ENCODE results near the gene GNG2.

Gene GNG2

DNA sequence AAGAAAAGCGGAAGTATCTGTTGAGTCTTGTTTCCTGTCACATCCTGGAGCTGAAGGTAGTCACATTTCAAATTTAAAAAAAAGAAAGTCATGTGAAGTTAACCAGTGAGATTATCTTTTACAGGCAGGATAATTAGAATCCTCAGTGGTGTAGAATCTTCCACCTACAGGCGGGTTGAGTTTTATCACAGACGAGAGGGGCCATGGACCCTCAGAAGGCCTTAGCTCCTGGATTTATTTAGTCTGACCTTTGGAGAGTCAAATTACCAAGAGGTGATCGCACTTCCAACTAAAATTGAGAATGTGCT is 13.0 kb upstream of the GNG2 start:
- Histone ChIP-seq H3K9ac (ENCODE audit: low read depth, low read length) (peak overlapping the region; percentile 56), H3K4me1 (ENCODE audit: insufficient read depth, low read length) (peaks cover 41% of the 10 kb centered on the region), H3K4me2 (ENCODE audit: insufficient read depth, low read length) (peak overlapping the region; percentile 96), H3K27me3 (ENCODE audit: insufficient read depth, low read length, poor library complexity) (no peaks in the 10 kb centered on the region), H3K4me3 (ENCODE audit: low read depth in 1 of 2, low read length in 2 of 2) (peak overlapping the region in 1 of 2 experiments; percentile 72; a peak in 2 of 4 replicates), H3K36me3 (ENCODE audit: insufficient read depth, low read length) (no peaks in the 10 kb centered on the region), H2AFZ (ENCODE audit: low read depth, low read length) (peak overlapping the region; percentile 89), H3K79me2 (ENCODE audit: insufficient read depth, low read length) (no peaks in the 10 kb centered on the region), H3K9me3 (ENCODE audit: insufficient read depth, low read length, severe bottlenecking) (no peaks in the 10 kb centered on the region), H4K20me1 (ENCODE audit: insufficient read depth, low read length) (no peaks in the 10 kb centered on the region), H3K27ac (ENCODE audit: low read length) (peak overlapping the region; percentile 86)
- DNase-seq, result no peak
- ATAC-seq (ENCODE audit: insufficient read depth, low read depth), result no peak
- TF ChIP-seq EZH2 (IDR thresholded peaks at IDR 0.05; ENCODE audit: borderline replicate concordance, low read depth, low read length, severe bottlenecking), result no peak
- TF ChIP-seq, protein P1, sequence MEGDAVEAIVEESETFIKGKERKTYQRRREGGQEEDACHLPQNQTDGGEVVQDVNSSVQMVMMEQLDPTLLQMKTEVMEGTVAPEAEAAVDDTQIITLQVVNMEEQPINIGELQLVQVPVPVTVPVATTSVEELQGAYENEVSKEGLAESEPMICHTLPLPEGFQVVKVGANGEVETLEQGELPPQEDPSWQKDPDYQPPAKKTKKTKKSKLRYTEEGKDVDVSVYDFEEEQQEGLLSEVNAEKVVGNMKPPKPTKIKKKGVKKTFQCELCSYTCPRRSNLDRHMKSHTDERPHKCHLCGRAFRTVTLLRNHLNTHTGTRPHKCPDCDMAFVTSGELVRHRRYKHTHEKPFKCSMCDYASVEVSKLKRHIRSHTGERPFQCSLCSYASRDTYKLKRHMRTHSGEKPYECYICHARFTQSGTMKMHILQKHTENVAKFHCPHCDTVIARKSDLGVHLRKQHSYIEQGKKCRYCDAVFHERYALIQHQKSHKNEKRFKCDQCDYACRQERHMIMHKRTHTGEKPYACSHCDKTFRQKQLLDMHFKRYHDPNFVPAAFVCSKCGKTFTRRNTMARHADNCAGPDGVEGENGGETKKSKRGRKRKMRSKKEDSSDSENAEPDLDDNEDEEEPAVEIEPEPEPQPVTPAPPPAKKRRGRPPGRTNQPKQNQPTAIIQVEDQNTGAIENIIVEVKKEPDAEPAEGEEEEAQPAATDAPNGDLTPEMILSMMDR (IDR thresholded peaks at IDR 0.05; ENCODE audit: borderline replicate concordance, extremely low read depth, low read length, poor library complexity, severe bottlenecking), result no peak

DNA sequence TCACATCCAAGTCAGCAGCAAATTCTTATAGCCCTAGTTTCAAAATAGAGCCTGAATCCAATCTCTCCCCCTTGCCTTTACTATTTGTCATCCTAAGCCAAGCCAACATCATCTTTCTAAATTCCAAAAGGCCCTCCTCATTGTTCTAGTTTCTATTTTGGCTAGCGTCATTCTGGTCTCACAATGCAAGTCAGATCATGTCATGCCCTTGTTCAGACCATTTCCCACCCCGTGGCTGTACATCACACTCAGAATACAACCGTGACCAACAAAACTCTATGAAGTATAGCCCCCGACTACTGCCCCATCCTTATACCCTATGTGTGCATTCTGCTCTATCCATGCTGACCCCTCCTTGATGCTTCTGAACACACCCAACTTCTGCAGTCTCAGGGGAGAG is 12.3 kb upstream of the GNG2 start:
- H3K27me3 ChIP-seq (ENCODE audit: insufficient read depth, low read length, poor library complexity), result no peaks in the 10 kb centered on the region
- no peaks in the 10 kb centered on the region for H3K79me2 ChIP-seq (ENCODE audit: insufficient read depth, low read length)
- H4K20me1 ChIP-seq (ENCODE audit: insufficient read depth, low read length), result no peaks in the 10 kb centered on the region
- H3K4me1 ChIP-seq (ENCODE audit: insufficient read depth, low read length), result peaks cover 41% of the 10 kb centered on the region
- H3K4me3 ChIP-seq (ENCODE audit: low read depth in 1 of 2, low read length in 2 of 2), result no peak overlapping the region
- ATAC-seq (ENCODE audit: insufficient read depth, low read depth) (no peak), DNase-seq (no peak)
- H2AFZ ChIP-seq (ENCODE audit: low read depth, low read length), result peak overlapping the region; percentile 38
- no peaks in the 10 kb centered on the region for H3K9me3 ChIP-seq (ENCODE audit: insufficient read depth, low read length, severe bottlenecking)
- TF ChIP-seq, protein P1 (IDR thresholded peaks at IDR 0.05; ENCODE audit: borderline replicate concordance, extremely low read depth, low read length, poor library complexity, severe bottlenecking), result no peak
- no peak for TF ChIP-seq EZH2 (IDR thresholded peaks at IDR 0.05; ENCODE audit: borderline replicate concordance, low read depth, low read length, severe bottlenecking)
- H3K9ac ChIP-seq (ENCODE audit: low read depth, low read length), result peak overlapping the region; percentile 56
- H3K36me3 ChIP-seq (ENCODE audit: insufficient read depth, low read length), result no peaks in the 10 kb centered on the region
- H3K27ac ChIP-seq (ENCODE audit: low read length), result peak overlapping the region; percentile 86
- peak overlapping the region; percentile 96; the same call in 1 of the 2 replicates for H3K4me2 ChIP-seq (ENCODE audit: insufficient read depth, low read length)

DNA sequence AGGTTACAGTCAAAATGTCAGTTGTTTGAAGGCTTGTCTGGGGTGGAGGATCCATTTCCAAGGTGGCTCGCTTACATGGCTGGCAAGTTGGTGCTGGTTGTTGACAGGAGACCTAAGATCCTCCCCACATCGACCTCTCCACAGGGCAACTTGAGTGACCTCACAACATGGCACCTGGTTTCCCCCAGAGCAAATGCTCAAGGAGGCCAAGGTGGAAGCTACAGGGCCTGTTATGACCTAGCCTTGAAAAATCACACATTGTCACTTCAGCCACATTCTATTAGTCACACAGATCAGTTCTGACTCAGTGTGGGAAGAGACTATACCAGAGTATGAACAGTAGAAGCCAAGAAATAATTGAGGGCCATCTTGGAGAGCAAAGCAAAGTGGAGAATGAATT is 11.3 kb upstream of the GNG2 start:
- Histone ChIP-seq H3K9me3 (ENCODE audit: insufficient read depth, low read length, severe bottlenecking) (no peaks in the 10 kb centered on the region), H3K36me3 (ENCODE audit: insufficient read depth, low read length) (no peaks in the 10 kb centered on the region), H3K4me2 (ENCODE audit: insufficient read depth, low read length) (no peak overlapping the region), H3K4me3 (ENCODE audit: low read depth in 1 of 2, low read length in 2 of 2) (no peak overlapping the region), H3K79me2 (ENCODE audit: insufficient read depth, low read length) (no peaks in the 10 kb centered on the region), H3K4me1 (ENCODE audit: insufficient read depth, low read length) (peaks cover 41% of the 10 kb centered on the region), H3K27ac (ENCODE audit: low read length) (peak overlapping the region; percentile 22; the same call in 1 of the 2 replicates), H3K9ac (ENCODE audit: low read depth, low read length) (no peak overlapping the region), H3K27me3 (ENCODE audit: insufficient read depth, low read length, poor library complexity) (no peaks in the 10 kb centered on the region), H4K20me1 (ENCODE audit: insufficient read depth, low read length) (no peaks in the 10 kb centered on the region), H2AFZ (ENCODE audit: low read depth, low read length) (no peak overlapping the region)
- ATAC-seq (ENCODE audit: insufficient read depth, low read depth) (no peak), DNase-seq (no peak)
- TF ChIP-seq, protein P1 (IDR thresholded peaks at IDR 0.05; ENCODE audit: borderline replicate concordance, extremely low read depth, low read length, poor library complexity, severe bottlenecking), result no peak
- no peak for TF ChIP-seq EZH2 (IDR thresholded peaks at IDR 0.05; ENCODE audit: borderline replicate concordance, low read depth, low read length, severe bottlenecking)

DNA sequence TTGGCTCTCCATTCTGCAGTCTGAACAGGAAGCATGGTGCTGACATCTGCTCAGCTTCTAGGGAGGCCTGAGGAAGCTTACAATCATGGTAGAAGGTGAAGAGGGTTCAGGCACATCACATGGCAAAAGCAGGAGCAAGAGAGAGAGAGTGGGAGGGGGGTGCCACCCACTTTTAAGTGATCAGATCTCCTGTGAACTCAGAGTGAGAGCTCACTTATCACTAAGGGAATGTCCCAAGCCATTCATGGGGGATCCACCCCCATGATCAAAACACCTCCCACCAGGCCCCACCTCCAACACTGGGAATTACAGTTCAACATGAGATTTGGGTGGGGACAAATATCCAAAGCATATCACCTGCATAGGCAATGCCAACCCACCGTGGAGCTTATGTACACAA is 9.8 kb upstream of the GNG2 start:
- Histone ChIP-seq H3K4me2 (ENCODE audit: insufficient read depth, low read length) (no peak overlapping the region), H3K9ac (ENCODE audit: low read depth, low read length) (no peak overlapping the region), H3K79me2 (ENCODE audit: insufficient read depth, low read length) (no peaks in the 10 kb centered on the region), H3K4me1 (ENCODE audit: insufficient read depth, low read length) (peaks cover 35% of the 10 kb centered on the region), H3K36me3 (ENCODE audit: insufficient read depth, low read length) (no peaks in the 10 kb centered on the region), H2AFZ (ENCODE audit: low read depth, low read length) (no peak overlapping the region), H4K20me1 (ENCODE audit: insufficient read depth, low read length) (no peaks in the 10 kb centered on the region), H3K27me3 (ENCODE audit: insufficient read depth, low read length, poor library complexity) (no peaks in the 10 kb centered on the region), H3K27ac (ENCODE audit: low read length) (no peak overlapping the region), H3K9me3 (ENCODE audit: insufficient read depth, low read length, severe bottlenecking) (no peaks in the 10 kb centered on the region), H3K4me3 (ENCODE audit: low read depth in 1 of 2, low read length in 2 of 2) (no peak overlapping the region)
- TF ChIP-seq, protein P1 (IDR thresholded peaks at IDR 0.05; ENCODE audit: borderline replicate concordance, extremely low read depth, low read length, poor library complexity, severe bottlenecking), result no peak
- TF ChIP-seq EZH2 (IDR thresholded peaks at IDR 0.05; ENCODE audit: borderline replicate concordance, low read depth, low read length, severe bottlenecking), result no peak
- ATAC-seq (ENCODE audit: insufficient read depth, low read depth) (no peak), DNase-seq (no peak)
